Measurements from ENCODE around the gene ABTB2.

DNA sequence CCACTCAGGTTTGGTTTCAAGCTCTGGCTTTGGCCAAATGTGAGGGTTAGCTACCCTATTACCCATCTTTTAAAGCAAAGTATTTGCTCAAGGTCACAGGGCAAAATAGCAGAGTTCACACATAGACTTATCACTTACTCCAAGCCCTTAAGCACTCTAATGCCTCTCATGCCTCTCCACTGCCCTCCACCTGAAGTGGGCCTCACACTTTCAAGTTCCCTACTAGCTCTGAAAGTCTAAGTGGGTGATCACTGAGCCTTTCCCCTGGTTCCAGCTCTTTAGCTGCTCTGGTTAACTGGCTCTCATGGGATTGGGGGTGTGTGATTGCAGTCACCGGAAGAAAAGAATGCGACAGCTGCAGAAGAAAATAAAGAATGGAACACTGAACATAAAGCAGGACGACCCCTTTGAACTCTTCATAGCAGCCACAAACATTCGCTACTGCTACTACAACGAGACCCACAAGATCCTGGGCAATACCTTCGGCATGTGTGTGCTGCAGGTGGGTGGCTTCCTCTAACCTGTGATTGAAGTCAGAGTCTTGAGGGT lies 246.0 kb downstream of the ABTB2 start:
- TF ChIP-seq, protein P1, sequence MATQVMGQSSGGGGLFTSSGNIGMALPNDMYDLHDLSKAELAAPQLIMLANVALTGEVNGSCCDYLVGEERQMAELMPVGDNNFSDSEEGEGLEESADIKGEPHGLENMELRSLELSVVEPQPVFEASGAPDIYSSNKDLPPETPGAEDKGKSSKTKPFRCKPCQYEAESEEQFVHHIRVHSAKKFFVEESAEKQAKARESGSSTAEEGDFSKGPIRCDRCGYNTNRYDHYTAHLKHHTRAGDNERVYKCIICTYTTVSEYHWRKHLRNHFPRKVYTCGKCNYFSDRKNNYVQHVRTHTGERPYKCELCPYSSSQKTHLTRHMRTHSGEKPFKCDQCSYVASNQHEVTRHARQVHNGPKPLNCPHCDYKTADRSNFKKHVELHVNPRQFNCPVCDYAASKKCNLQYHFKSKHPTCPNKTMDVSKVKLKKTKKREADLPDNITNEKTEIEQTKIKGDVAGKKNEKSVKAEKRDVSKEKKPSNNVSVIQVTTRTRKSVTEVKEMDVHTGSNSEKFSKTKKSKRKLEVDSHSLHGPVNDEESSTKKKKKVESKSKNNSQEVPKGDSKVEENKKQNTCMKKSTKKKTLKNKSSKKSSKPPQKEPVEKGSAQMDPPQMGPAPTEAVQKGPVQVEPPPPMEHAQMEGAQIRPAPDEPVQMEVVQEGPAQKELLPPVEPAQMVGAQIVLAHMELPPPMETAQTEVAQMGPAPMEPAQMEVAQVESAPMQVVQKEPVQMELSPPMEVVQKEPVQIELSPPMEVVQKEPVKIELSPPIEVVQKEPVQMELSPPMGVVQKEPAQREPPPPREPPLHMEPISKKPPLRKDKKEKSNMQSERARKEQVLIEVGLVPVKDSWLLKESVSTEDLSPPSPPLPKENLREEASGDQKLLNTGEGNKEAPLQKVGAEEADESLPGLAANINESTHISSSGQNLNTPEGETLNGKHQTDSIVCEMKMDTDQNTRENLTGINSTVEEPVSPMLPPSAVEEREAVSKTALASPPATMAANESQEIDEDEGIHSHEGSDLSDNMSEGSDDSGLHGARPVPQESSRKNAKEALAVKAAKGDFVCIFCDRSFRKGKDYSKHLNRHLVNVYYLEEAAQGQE (IDR thresholded peaks at IDR 0.05; ENCODE audit: insufficient read depth in 1 of 2, low read depth in 2 of 2, low read length in 2 of 2), result no peak
- TF ChIP-seq POLR2AphosphoS5 (IDR thresholded peaks at IDR 0.05; ENCODE audit: low read depth, low read length), result no peak

Measured in PFSK-1 (cell line).